Erythroblast (primary cell): Measurements from ENCODE around the gene PRKAR1A.

Source experiments
- GATA1 ChIP-seq: IDR thresholded peaks from 2 replicates; pipeline ENCODE4 v1.6.1; 2011; ENCODE audit warnings: low read depth, mild to moderate bottlenecking, control low read depth, low read length, moderate library complexity
- POLR2A ChIP-seq: IDR thresholded peaks from 2 replicates; pipeline ENCODE4 v1.6.1; 2011; ENCODE audit warnings: mild to moderate bottlenecking, low read length

DNA sequence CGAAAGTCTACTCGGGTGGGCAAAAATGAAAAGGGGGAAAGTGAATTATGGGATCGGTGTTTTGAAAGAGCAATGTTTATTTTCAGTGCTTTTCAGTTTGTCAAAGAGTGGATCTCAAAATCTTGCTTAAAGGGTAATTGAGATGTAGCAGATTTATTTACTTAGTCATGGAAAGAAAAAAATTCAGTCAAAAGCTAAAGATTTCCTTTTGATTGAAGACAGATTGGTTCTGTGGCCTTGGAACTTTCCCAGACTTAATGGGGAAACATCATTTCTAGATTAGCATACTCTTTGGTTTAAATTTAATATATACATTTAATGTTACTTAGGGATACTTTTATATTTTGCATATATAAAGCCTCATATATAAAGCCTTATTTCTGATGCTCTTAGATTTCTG is 20.6 kb downstream of the PRKAR1A start:
- no peak for TF ChIP-seq POLR2A
- TF ChIP-seq GATA1: no peak
